Measurements from ENCODE around the gene CORO6. TPM values are rescaled to one million over a fixed set of nuclear protein-coding genes. Genes with fewer than 3 reads are reported as not detected.

CORO6 gene
- total and polyA plus RNA-seq, 3 experiments from 2014 or later, result 0.17 to 2.9 (median 2.5) TPM

Other genes starting within 250 kb of the CORO6 start
- gene TAOK1, start 232.5 kb downstream of the CORO6 start, total RNA-seq, result 10 to 100 TPM; 41.9 to 42.1 TPM
- gene TAOK1, start 232.5 kb downstream of the CORO6 start, polyA plus RNA-seq, result 3.8 TPM
- gene ABHD15, start 55.9 kb downstream of the CORO6 start, total RNA-seq, result 10 to 100 TPM; 18.3 to 19.3 TPM
- gene ABHD15, start 55.9 kb downstream of the CORO6 start, polyA plus RNA-seq, result 22.6 TPM
- 10 to 100 TPM; 71.3 to 75.5 TPM for gene TP53I13, start 54.2 kb downstream of the CORO6 start, total RNA-seq
- gene TP53I13, start 54.2 kb downstream of the CORO6 start, polyA plus RNA-seq, result 33.1 TPM
- 10 to 100 TPM; 69.7 to 69.8 TPM for gene GIT1, start 33.3 kb downstream of the CORO6 start, total RNA-seq
- 25.7 TPM for gene GIT1, start 33.3 kb downstream of the CORO6 start, polyA plus RNA-seq
- gene ANKRD13B, start 29.8 kb downstream of the CORO6 start, total RNA-seq, result 10 to 100 TPM; 20.8 to 21.8 TPM
- 0.35 TPM for gene ANKRD13B, start 29.8 kb downstream of the CORO6 start, polyA plus RNA-seq

Data from CD8-positive, alpha-beta memory T cell (primary cell).